Endothelial cell of umbilical vein (primary cell): ENCODE measurements around the gene DACT1.

Experiments
- CTCF ChIP-seq, 2 donors: IDR thresholded peaks; 1 replicate in 1 of 2; 2 replicates in 1 of 2; pipeline ENCODE4 v1.5.1; 2011; ENCODE audit warnings: low read length in 2 of 2, mild to moderate bottlenecking in 2 of 2, moderate library complexity in 2 of 2, control low read depth in 1 of 2, inconsistent platforms in 1 of 2, low read depth in 1 of 2; ENCODE audit not compliant: insufficient read depth in 1 of 2; ENCODE audit errors: extremely low read depth in 1 of 2
- EZH2 ChIP-seq: IDR thresholded peaks from 2 replicates; pipeline ENCODE4 v1.6.1; 2012; ENCODE audit warnings: borderline replicate concordance, low read depth, mild to moderate bottlenecking, moderate library complexity, low read length, inconsistent platforms; ENCODE audit not compliant: severe bottlenecking
- FOS ChIP-seq: IDR thresholded peaks from 2 replicates; pipeline ENCODE4 v1.6.1; 2011; ENCODE audit warnings: mild to moderate bottlenecking, low read length, moderate library complexity, borderline replicate concordance; ENCODE audit not compliant: insufficient read depth
- JUN ChIP-seq: IDR thresholded peaks from 2 replicates; pipeline ENCODE4 v1.6.1; 2011; ENCODE audit warnings: borderline replicate concordance, low read depth; ENCODE audit not compliant: insufficient read length, insufficient read depth
- MAX ChIP-seq: IDR thresholded peaks from 2 replicates; pipeline ENCODE4 v1.6.1; 2011; ENCODE audit not compliant: insufficient read depth, insufficient read length
- POLR2A ChIP-seq: IDR thresholded peaks from 2 replicates; pipeline ENCODE4 v1.6.1; 2012; ENCODE audit warnings: low read depth, mild to moderate bottlenecking, control low read depth, low read length
- POLR2AphosphoS5 ChIP-seq: IDR thresholded peaks from 2 replicates; pipeline ENCODE4 v1.6.1; 2012; ENCODE audit warnings: low read depth, mild to moderate bottlenecking, control low read depth, low read length, moderate library complexity; ENCODE audit not compliant: insufficient read depth

GRCh38 chr14:58693048-58693447, 55.3 kb downstream of the DACT1 start:
- TF ChIP-seq CTCF (IDR thresholded peaks at IDR 0.05; ENCODE audit: extremely low read depth in 1 of 2, insufficient read depth in 1 of 2, low read depth in 1 of 2, low read length in 2 of 2) (no peak), EZH2 (no peak), MAX (no peak), POLR2A (no peak), FOS (no peak), POLR2AphosphoS5 (no peak), JUN (no peak)
